B cell (primary cell): ENCODE data around the gene SCO2. TPM values are rescaled to one million over a fixed set of nuclear protein-coding genes. Genes with fewer than 3 reads are reported as not detected.
A peak's percentile ranks its signal among the peaks of the same experiment; 100 is the strongest.

Experiments used
- ATAC-seq: fragments of 200-7000 bp; cut with Tn5 transposase; one replicate; pipeline ENCODE4 v1.10.0; 2021; ENCODE audit warnings: low read depth, mild to moderate bottlenecking, moderate number of reproducible peaks, moderate library complexity
- CTCF ChIA-PET: fragments of 350-600 bp; sonication (Branson Sonifier 250); formaldehyde crosslinking; loops from one replicate; lab custom pipeline; 2021; ENCODE audit warnings: antibody characterized with exemption, inconsistent platforms; lab: Charles Lee
- POLR2A ChIA-PET: fragments of 350-600 bp; sonication (Branson Sonifier 250); formaldehyde crosslinking; loops from one replicate; lab custom pipeline; 2021; ENCODE audit warnings: antibody characterized with exemption; lab: Charles Lee
- DNase-seq: peaks from one replicate; pipeline ENCODE4 v3.0.0; 2013
- H2AFZ ChIP-seq: 2 replicates; pipeline ENCODE4 v1.6.1; 2012; ENCODE audit warnings: mild to moderate bottlenecking, low read depth, low read length; ENCODE audit not compliant: insufficient read depth, poor library complexity, severe bottlenecking
- H3K27ac ChIP-seq, 2 donors: 1 replicate in 1 of 2; 2 replicates in 1 of 2; pipeline ENCODE4 v1.5.1; 2012 to 2013; ENCODE audit warnings: low read length in 2 of 2, mild to moderate bottlenecking in 2 of 2, moderate library complexity in 1 of 2
- H3K27me3 ChIP-seq, 4 experiments: fragments of 200-600 bp in 1 of 4; sonication (generic) in 1 of 4; replicated peaks in 1 of 4; 1 replicate in 2 of 4; 2 replicates in 2 of 4; pipeline versions ENCODE4 v1.6.1 to v1.7.0; 2013 to 2016; ENCODE audit warnings: low read length in 3 of 4, mild to moderate bottlenecking in 2 of 4, mixed read lengths in 1 of 4, moderate library complexity in 1 of 4; ENCODE audit not compliant: insufficient read depth in 4 of 4, control insufficient read depth in 3 of 4; ENCODE audit errors: control extremely low read depth in 1 of 4
- H3K36me3 ChIP-seq, 2 experiments: replicated peaks in 1 of 2; 1 replicate in 1 of 2; 2 replicates in 1 of 2; pipeline versions ENCODE4 v1.6.1 to v1.7.1; 2013; ENCODE audit warnings: low read length in 1 of 2; ENCODE audit not compliant: insufficient read depth in 2 of 2, control insufficient read depth in 1 of 2; ENCODE audit errors: control extremely low read depth in 1 of 2, extremely low read depth in 1 of 2
- H3K4me1 ChIP-seq, 2 donors: fragments of 200-600 bp in 1 of 2; sonication (generic) in 1 of 2; 1 replicate in 1 of 2; 2 replicates in 1 of 2; pipeline versions ENCODE4 v1.5.1 to v1.6.1; 2013 to 2017; ENCODE audit warnings: low read length in 2 of 2; ENCODE audit not compliant: control insufficient read depth in 2 of 2, insufficient read depth in 2 of 2
- H3K4me2 ChIP-seq: replicated peaks from 2 replicates; pipeline ENCODE3; 2012; ENCODE audit warnings: mild to moderate bottlenecking, low read depth, low read length; ENCODE audit not compliant: poor library complexity, severe bottlenecking
- H3K4me3 ChIP-seq, 5 experiments: fragments of 200-600 bp in 1 of 5; sonication (generic) in 1 of 5; 1 replicate in 3 of 5; 2 replicates in 2 of 5; pipeline versions ENCODE4 v1.5.1 to v1.7.0; 2011 to 2016; ENCODE audit warnings: low read length in 4 of 5, mild to moderate bottlenecking in 4 of 5, low read depth in 2 of 5, control low read depth in 1 of 5, moderate library complexity in 1 of 5; ENCODE audit not compliant: insufficient read depth in 1 of 5; ENCODE audit errors: control extremely low read depth in 1 of 5, extremely low read depth in 1 of 5
- H3K79me2 ChIP-seq: fragments of 200-600 bp; sonication (generic); one replicate; pipeline ENCODE4 v1.6.0; 2016; ENCODE audit warnings: low read length; ENCODE audit not compliant: control insufficient read depth, insufficient read depth
- H3K9ac ChIP-seq: fragments of 200-600 bp; sonication (generic); 2 replicates; pipeline ENCODE4 v1.6.1; 2017; ENCODE audit warnings: mild to moderate bottlenecking, low read length, moderate library complexity
- H3K9me3 ChIP-seq, 3 donors: one replicate each; pipeline versions ENCODE4 v1.6.1 to v1.7.1; 2013; ENCODE audit warnings: low read length in 2 of 3; ENCODE audit not compliant: control insufficient read depth in 2 of 3, insufficient read depth in 1 of 3; ENCODE audit errors: control extremely low read depth in 1 of 3
- H4K20me1 ChIP-seq: 2 replicates; pipeline ENCODE4 v1.6.0; 2012; ENCODE audit warnings: mild to moderate bottlenecking, low read length; ENCODE audit not compliant: insufficient read depth, control insufficient read depth, poor library complexity, severe bottlenecking
- H3K27ac Mint-ChIP-seq: one replicate; pipeline ENCODE4 v1.8.0; 2021; ENCODE audit warnings: mixed read lengths
- H3K27me3 Mint-ChIP-seq: one replicate; pipeline ENCODE4 v1.8.0; 2021; ENCODE audit warnings: mixed read lengths
- H3K4me1 Mint-ChIP-seq: one replicate; pipeline ENCODE4 v1.8.0; 2021; ENCODE audit warnings: mixed read lengths
- H3K4me3 Mint-ChIP-seq: one replicate; pipeline ENCODE4 v1.8.0; 2021; ENCODE audit warnings: mixed read lengths
- H3K9me3 Mint-ChIP-seq: one replicate; pipeline ENCODE4 v1.8.0; 2022; ENCODE audit warnings: mixed read lengths; ENCODE audit not compliant: insufficient read depth
- EZH2 ChIP-seq: IDR thresholded peaks from 2 replicates; pipeline ENCODE4 v1.6.1; 2012; ENCODE audit warnings: borderline replicate concordance, low read depth, mild to moderate bottlenecking, moderate library complexity, low read length; ENCODE audit not compliant: insufficient read depth, poor library complexity, severe bottlenecking
- WGBS: methylation state at CpG from one replicate; pipeline ENCODE4 v1.1.5; 2013; ENCODE audit warnings: missing lambda C conversion rate; ENCODE audit not compliant: insufficient coverage; 5-methylcytosine and 5-hydroxymethylcytosine counted together
- intact Hi-C: fragments of 100-400 bp; cut with micrococcal nuclease; formaldehyde crosslinking; loops from one replicate; pipeline ENCODE4 v1.10.0; 2022
- polyA plus RNA-seq: library from polyadenylated mRNA; depleted of rRNA; stranded (reverse); fragments of >200 nt; gene quantifications from 2 replicates; pipeline ENCODE4 v1.2.3, GENCODE V29; 2012
- total RNA-seq, 2 donors: library from RNA; stranded (reverse); fragments of 120-200 nt in 1 of 2; gene quantifications; 1 replicate in 1 of 2; 2 replicates in 1 of 2; pipeline versions ENCODE4 v1.2.3 to v1.2.4, GENCODE V29; 2013 to 2022
- TF ChIP-seq, protein P1 (sequence below): fragments of 200-600 bp; IDR thresholded peaks from one replicate; pipeline ENCODE4 v1.8.0; 2022; ENCODE audit warnings: antibody characterized with exemption, mild to moderate bottlenecking

Gene SCO2
- total and polyA plus RNA-seq, 2 donors (not counting 1 experiment from before 2014, with no cell fraction given) = 1.1 to 14.2 TPM

DNA sequence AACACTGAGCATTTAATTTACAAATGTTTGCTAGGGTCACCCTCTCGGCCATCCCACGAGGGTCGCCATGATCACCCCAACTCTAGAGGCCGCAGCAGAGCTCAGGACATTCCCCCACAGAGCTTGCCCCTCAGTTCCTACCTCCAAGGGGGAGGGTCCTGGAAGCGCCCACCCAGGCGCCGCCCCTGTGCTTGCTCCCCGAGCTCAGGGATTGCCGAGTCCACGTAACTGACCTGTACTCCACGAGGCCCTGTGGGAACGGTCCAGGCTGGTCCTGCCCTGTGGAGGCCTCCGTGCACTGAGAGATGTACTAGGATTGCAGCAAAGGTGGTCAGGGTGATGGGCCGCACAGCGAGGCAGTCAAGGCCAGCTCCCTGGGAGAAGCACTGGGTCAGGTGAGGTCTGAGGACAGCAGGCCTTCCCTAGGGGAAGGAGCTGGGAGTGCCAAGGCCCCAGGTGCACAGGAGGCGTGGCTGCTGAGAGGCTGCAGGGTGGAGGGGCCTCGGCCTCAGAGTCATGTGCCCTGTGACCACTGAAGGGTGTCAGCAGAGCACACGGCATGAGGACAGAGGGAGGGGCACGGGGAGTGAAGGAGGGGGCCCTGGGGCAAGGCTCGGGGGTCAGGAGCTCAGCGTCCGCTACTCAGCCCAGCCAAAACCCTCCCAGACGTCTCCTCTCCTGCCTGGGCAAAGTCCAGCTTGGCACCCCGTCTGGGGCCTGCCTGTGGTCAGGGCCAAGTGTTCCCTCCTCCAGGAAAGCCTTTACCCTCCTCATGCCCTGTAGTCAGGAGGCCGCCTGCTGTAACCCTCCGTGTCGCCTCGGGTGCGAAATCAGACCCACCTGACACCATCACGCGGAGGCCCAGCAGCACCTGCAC, 41.2 kb downstream of the SCO2 start:
- Mint-ChIP-seq H3K27ac (peak overlapping the region; percentile 37), H3K9me3 (no peaks in the 10 kb centered on the region), H3K4me1 (peaks cover 25% of the 10 kb centered on the region), H3K27me3 (peaks cover 4% of the 10 kb centered on the region), H3K4me3 (peak overlapping the region; percentile 39)
- ChIA-PET CTCF (interaction anchor here (0.9 to 1.8 kb wide), 3 partner anchors 11 to 136 kb away, joined by 3 to 4 read pairs (median 4); no protein-coding TSS in a partner anchor), POLR2A (interaction anchor here (0.6 to 0.7 kb wide), 2 partner anchors 81 to 544 kb away, joined by 3 read pairs; no protein-coding TSS in a partner anchor)
- Histone ChIP-seq H3K4me3 (no peak overlapping the region), H3K4me1 (peaks cover 16 to 31% of the 10 kb centered on the region in 2 donors), H3K4me2 (no peak overlapping the region), H3K79me2 (peaks cover 4% of the 10 kb centered on the region), H3K9ac (no peak overlapping the region), H4K20me1 (peaks cover 5% of the 10 kb centered on the region), H3K27ac (no peak overlapping the region), H3K27me3 (peaks cover 0 to 26% (median 7%) of the 10 kb centered on the region in 4 experiments), H3K36me3 (no peaks in the 10 kb centered on the region), H3K9me3 (peaks cover 0 to 3% (median 0%) of the 10 kb centered on the region in 3 donors), H2AFZ (no peak overlapping the region)
- DNase-seq = peak; percentile 45
- no peak for TF ChIP-seq EZH2
- TF ChIP-seq, protein P1, sequence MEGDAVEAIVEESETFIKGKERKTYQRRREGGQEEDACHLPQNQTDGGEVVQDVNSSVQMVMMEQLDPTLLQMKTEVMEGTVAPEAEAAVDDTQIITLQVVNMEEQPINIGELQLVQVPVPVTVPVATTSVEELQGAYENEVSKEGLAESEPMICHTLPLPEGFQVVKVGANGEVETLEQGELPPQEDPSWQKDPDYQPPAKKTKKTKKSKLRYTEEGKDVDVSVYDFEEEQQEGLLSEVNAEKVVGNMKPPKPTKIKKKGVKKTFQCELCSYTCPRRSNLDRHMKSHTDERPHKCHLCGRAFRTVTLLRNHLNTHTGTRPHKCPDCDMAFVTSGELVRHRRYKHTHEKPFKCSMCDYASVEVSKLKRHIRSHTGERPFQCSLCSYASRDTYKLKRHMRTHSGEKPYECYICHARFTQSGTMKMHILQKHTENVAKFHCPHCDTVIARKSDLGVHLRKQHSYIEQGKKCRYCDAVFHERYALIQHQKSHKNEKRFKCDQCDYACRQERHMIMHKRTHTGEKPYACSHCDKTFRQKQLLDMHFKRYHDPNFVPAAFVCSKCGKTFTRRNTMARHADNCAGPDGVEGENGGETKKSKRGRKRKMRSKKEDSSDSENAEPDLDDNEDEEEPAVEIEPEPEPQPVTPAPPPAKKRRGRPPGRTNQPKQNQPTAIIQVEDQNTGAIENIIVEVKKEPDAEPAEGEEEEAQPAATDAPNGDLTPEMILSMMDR = no peak
- ATAC-seq = peak; percentile 41
- 78% methylated on average over 29 of the region's 31 CpGs for WGBS
- intact Hi-C loops = no loop called here

DNA sequence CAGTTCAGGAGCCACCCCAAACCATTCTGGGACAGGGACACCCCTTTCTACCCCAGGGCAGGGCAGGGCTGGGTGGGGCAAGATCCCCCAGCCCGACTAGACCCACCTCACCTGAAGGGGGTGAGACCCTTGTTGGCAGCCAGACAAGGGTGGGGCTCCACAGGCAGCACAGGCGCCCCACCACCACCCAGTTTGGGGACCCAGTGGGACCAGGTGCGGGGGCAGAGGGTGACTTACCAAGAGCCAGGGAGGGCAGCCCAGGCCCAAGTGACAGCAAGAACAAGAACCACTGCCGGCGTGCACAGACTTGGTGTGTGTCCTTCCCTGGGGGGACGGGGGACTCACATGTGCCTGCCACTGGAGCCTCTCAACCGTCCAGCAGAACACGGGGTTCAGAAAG, 41.8 kb downstream of the SCO2 start:
- H3K4me2 ChIP-seq = peak overlapping the region; percentile 5
- TF ChIP-seq, protein P1 = no peak
- TF ChIP-seq EZH2 = no peak
- H2AFZ ChIP-seq = no peak overlapping the region
- ChIA-PET CTCF (interaction anchor here (1.8 kb wide), 1 partner anchor 10 kb away, joined by 4 read pairs; no protein-coding TSS in a partner anchor), POLR2A (no interaction called here)
- no peak overlapping the region for H3K27ac ChIP-seq
- DNase-seq (no peak), ATAC-seq (no peak)
- no peak overlapping the region for H3K9ac ChIP-seq
- Mint-ChIP-seq H3K4me1 (peaks cover 25% of the 10 kb centered on the region), H3K27me3 (peaks cover 4% of the 10 kb centered on the region), H3K4me3 (no peak overlapping the region), H3K27ac (no peak overlapping the region), H3K9me3 (no peaks in the 10 kb centered on the region)
- H3K4me1 ChIP-seq = peaks cover 16 to 31% of the 10 kb centered on the region in 2 donors
- peaks cover 4% of the 10 kb centered on the region for H3K79me2 ChIP-seq
- peaks cover 5% of the 10 kb centered on the region for H4K20me1 ChIP-seq
- intact Hi-C loops = no loop called here
- peaks cover 0 to 3% (median 0%) of the 10 kb centered on the region in 3 donors for H3K9me3 ChIP-seq
- H3K27me3 ChIP-seq = peaks cover 0 to 26% (median 7%) of the 10 kb centered on the region in 4 experiments
- no peaks in the 10 kb centered on the region for H3K36me3 ChIP-seq
- H3K4me3 ChIP-seq = no peak overlapping the region
- 89% methylated on average over 8 of the region's 8 CpGs for WGBS
